ENCODE measurements around the gene CHST1.
A peak's percentile ranks its signal among the peaks of the same experiment; 100 is the strongest.

CHST1 gene

DNA sequence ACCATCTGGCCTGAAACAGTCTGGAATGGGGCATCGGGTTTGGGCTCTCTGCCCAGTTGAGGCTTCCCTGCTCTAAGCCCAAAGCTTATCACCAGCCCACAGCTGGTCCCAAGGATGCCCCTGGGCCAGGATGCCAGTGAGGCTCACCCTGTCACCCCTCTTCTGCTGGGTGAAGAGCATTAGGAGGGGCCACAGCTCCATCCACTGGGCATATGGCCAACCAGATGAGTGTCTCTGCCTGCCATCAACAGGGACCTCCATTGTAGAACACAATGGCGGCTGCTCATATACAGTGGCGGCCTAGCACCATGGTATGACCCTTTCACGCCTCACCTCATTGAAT, 5.6 kb downstream of the CHST1 start:
- DNase-seq, result no peak

DNA sequence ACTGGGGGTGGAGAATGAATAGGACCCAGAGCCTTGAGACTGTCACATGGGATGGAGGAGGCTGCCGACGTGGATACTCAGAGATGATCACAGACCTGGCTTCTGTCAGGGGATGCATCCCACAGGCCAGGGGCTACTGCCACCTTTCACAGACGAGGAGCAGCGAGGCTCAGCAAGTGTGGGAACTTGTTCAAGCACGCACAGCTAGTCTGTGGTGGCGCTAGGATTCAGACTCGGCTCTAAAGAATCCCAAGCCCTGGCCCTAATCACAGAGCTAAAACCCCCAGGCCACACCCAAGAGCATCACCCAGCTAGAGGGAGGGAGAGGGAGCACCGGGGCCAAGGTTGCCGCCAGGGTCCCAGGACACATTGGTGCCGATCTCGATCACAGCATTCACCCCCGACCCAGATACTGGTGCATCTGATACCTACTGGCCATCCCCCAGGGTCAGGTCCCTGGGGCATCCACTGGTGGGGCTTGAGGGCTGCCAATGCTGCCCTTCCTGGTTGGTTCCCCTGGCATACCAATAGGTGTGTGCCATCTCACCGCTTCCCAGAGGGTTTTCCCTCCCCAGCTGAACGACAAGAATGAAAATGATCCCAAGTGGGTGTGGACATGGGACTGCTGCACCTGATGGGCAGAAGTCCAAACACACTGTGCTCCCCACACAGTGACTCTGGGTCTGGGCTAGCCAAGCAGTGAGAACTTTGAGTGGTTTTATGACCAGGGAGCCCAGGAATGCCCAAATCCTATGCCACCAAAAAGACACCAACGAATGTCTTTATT, 6.2 kb downstream of the CHST1 start:
- no peak for DNase-seq

DNA sequence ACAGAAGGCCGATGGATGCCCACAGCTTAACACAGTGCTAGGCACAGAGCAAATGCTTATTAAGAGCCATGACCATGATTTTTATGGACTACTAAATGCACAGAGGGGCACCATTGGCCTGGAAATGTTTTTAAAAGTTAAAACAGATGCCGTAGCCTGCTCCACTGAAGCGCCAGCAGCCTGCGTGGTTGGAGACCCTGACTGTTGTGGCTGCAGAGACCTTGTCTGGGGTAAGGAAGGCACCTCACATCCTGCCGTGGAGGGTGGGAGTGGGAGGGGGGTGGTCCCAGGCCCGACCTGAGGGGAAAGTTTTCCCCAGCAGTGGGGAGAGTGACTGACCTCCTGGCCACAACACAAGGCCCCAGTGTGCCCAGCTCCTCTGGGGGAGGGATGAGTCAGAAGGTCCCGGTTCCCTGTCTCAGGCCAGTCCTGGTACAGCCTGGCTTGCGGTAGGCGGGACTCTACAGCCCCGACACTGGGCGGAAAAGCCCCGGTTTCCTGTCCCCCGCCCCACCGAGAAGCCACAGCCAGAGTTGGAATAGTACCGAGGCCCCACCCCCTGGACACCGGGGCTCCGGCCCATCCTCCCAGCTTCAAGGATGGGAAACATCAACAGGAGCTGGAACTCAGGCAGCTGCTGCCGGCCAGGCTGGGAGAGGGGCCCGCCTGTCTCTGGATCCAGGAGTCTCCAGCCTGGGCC, 7.0 kb downstream of the CHST1 start:
- no peak for DNase-seq

DNA sequence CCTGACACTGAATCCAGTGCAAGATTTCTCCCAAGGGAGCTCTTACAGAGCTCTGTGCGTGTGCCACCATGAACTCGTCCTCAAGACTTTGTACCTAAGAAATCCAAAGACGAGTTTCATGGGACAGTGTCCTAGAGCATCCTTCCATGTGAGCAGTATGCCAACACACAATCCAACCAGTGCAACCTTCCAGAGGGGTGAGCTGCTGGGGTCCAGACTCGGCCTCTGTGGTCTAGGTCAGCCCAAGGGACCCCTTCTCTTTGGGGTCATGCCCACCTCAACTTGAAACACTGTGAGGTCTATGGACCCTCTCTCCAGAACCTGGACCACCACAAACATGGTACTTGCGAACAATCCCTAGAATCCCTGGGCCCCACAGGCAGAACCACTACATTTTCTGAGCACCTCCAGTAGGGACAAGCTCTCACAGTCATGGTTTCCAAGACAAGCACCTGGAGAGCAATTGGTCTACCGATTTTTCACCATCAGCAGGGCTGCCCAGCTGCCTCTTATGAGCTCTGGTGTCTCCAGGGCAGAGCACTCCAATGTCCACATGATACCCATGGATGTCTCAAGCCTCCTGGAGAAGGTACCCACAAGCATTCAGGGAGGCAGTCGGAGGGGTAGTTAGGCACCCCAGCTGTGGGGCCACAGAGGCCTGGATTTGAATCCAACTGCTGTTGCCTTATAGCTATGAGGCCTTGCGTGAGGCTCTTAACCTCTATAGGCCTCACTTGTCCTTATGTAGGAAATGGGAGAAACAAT, 7.7 kb downstream of the CHST1 start:
- DNase-seq, result no peak

DNA sequence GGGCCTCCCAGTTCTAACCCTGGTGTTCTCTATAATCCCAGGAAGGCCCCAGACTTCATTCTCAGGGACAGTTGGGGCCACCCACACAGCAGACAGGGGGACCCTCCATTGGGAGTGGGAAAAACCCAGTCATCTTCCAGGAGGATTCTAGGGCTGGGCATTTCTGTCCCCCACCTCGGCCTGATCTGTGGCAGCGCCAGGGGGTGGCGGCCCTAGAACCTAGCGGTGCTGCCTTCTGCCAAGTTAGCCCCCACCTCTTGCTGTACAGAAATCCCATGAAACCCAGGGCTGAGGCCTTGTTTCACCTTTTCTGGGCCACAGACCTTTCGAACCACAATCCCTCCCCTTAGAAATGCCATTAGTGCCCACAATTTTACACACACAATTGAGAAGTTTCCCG, 9.6 kb downstream of the CHST1 start:
- DNase-seq, result no peak

DNA sequence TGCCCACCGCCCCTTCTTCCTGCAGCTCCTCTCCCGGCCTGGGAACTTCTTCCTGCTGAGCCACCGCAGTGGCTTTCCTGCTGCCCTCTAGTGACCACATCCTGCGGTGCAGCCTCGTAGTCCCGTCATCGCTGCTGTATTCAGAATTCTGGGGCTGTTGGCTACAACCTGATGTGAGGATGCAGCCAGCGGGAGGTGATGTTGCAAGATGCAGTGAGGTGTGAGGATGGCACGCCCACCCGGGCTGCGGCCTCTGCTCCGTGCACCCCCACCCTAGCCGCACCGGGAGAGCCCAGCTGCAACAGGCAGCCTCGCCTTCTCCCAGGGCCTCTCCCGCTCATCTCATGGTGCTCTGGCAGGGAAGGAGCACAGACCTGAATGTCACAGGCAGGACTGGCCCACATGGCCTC, 10.1 kb downstream of the CHST1 start:
- DNase-seq, result peak; percentile 50

DNA sequence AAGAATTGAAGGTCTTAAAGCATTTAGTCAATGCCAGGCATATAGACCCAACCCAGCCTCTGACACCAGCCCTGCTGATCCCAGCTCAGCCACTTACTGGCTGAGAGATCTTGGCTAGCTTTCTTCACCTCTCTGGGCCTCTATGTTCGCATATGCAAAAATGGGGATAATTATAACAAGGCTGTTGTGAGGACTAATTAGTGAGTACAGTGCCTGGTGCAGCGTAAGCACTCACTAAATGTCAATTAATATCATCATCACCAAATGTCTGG, 10.5 kb downstream of the CHST1 start:
- no peak for DNase-seq

DNA sequence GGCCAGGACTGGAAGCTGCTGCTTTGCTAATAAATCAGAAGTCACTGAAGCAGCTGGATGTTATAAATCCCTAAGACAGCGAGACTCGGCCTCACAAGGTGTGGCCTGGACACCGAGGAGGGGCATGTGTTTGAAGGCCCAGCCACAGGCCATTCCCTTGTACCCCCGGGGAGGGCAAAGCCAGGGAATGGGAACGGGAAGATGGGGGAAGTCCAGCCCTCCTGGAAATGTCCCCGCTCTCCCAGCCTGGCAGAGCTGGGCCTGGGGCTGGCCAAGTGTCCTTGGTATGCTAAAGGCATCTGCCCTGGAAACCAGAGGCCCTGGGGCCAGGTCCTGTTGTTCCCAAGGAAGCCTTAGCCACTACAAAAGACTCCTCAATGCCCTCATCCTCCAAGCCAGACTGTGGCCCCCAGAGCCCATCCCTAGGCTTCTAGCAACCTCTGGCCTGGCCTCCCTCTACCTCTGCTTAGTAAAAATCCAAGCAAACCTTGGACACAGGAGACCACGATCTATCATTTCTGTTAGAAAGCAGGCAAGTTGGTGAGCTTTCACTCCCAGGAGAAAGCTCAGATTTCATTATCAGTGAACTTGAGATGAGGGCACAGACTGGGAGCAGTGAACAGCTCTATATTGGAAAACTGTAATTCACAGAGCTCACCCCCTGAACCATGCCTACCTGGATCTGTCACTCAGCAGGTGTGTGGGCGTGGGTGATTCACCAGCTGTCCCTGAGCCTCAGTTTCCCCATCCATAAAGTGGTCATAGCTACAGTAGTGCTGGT, 11.0 kb downstream of the CHST1 start:
- DNase-seq, result no peak

DNA sequence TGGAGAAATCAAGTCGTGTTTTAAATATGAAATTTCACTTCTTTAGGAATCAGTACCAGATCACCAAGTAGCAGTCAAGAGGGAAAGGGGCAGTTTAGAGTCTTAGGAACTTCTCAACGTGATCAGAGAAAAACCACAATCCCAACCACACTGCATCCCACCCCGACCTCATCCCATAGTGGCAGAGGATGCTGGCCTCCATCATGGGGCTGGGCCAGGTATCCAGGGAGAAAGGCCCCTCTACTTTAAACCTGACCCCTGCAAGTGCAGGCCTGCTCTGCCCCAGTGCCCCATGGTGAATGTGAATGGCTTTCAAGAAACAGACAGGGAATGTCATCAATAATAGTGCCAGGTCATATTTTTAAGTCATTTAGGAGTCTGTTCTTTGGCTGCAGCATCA, 12.1 kb downstream of the CHST1 start:
- no peak for DNase-seq

DNA sequence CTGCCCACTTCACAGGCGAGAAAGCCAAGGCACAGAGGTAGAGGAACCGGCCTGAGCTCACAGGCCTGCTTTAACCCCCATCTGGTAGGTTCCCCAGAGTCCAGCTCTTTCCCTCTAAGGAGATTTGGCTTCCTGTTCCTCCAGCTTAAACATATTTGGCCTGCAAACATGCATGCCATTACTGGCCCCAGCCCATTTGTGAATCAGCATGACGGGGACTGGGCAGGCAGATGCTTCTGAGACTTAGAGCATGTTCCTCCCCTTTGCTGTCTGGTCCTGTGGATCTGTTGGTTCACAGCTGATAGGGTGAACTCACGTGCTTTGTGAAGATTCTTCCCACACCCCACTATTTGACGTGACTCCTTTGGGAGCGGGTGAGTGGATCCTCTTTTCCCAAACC, 12.6 kb downstream of the CHST1 start:
- no peak for DNase-seq

DNA sequence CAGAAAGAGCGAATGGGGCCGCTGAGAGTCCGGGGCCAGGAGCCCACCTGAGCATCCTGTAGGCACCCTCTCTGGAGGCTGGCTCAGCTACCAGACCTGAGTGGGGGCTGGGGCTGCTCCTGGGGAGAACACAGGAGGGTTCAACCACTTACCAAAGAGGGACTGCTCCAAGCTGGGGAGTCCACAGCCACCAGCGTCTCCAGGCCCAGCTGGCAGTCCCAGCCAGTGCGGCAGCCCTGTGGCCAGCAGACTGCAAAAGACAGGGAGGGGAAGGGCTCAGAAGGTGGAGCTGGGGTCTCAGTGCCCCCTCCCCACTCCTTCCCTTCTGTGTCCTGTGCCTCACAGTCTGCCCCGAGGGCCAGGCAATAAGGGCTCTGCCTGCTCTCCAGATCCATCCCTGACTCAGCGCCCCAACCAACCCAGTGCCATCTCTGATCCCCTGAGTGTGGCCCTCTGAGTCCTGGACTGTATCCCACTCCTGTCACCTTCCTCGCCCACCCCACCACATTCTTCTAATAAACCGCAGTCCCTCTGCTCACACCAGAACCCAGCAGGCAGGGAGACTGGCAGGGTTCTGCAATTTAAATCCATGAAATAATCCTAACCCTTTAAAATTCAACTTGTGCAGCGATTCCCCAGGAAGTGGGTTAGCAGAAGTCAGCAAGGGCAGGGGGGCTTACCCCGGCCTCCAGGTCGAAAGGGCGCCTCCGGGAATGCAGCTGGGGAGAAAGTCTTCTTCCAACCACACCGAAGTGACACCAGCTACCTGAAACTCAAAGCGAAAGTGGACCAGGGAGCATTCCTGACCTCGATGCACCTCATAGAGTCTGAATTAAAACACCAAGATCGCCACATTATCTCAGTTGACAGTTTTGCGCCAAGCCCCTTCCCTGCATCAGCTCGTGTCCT, 13.3 kb downstream of the CHST1 start:
- DNase-seq, result no peak

DNA sequence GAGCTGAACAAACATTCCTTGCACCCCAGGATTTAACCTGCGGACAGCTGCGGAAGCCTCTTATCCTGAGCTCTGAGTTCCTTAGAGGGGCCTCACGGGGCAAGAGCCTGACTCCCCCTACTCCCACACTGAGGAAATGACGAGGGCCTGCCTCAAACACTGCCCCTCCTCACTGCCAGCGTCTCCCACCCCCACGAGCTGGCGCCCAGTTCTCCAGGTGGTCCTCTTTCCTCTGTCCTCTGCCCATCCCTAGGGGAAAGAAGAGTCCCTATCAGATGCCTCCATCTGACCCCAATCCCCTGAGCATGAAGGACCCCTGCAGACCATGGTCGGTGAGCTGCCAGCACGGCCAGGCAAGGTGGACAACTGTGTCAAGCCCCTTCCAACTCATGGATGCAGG, 14.3 kb downstream of the CHST1 start:
- no peak for DNase-seq

DNA sequence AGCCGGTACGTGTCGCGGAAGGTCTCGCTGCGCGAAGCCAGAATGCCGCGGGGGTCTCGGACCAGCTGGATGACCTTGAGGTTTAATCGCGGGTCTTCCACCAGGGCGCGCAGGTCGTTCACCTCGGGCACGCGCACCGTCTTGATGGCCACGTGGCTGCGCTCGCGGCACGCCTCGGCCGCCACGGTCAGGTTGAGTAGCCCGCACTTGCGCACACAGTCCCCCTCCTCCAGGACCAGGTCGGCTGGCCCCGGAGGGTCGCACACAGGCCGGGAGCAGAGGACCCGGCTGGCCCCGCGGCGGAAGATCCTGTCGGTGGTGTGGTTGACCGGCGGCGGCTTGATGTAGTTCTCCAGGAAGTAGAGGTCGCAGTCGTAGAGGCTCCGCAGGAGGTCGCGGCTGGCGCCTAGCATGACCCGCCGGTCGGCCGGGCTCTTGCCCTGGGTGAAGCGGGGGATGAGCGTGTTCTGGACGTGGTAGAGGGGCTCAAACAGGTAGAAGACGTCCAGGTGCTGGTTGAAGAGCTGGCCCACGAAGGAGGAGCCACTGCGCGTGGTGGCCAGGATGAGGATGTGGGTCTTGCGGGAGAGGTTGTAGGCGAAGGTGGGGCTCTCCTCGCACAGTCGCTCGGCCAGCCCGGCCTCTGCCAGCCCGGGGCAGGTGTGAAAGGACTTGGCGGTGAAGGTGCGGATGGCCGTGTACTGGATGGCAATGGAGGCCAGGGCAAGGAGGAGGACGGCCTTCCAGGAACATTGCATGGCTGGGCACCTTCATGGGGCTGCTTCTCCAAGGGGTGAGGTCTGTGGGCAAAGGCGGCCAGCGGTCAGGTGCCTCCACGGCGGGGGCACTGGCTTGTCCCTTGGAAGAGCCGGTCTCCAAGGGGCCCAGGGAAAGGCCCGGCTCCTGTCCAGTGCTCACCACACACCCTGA, 15.0 kb downstream of the CHST1 start:
- no peak for DNase-seq

DNA sequence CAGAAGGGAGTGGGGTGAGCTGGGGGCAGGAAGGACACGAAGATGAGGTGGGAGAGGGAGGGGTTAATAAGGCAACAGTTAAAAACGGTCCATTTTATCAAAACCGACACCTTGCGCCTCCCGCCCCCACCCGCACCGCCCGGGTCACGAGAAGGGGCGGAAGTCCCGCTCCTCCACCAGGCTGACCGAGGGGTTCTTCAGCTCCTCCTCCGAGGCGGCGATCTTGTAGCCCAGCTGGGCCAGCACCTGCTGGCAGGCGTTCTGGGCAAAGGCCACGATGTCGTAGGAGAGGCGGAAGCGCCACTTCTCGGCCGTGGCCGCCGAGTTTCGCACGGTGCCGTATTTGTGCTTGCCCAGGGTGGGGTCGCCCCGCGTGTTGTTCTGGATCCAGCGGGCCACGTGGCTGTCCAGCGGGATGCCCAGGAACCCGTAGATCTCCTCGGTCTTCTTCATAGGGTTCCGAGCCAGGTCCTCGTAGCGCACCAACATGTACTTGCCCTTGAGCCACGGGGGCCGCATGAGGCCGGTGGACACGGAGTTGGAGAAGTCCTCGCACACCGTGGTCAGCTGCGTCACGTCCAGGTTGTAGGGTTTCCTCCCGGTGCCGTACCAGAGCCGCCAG, 15.8 kb downstream of the CHST1 start:
- DNase-seq, result no peak

DNA sequence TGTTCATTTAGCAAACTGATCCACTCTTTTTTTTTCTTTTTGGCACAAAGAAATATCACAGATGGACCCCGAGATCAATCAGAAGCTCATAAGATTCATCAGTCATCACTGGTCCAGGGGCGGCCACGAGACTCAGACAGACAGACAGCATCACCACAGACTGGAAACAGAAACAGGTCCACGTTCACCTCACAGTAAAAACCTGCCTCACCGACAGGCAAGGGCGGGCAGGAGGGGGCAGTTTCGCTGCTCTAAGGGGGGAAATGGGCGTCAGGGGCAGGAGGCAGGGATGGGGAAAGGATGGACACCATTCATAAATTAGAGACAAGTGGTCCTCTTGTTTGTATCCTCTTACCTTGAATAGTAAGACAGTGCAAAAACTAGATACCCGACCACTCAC, 16.5 kb downstream of the CHST1 start:
- DNase-seq, result no peak

DNA sequence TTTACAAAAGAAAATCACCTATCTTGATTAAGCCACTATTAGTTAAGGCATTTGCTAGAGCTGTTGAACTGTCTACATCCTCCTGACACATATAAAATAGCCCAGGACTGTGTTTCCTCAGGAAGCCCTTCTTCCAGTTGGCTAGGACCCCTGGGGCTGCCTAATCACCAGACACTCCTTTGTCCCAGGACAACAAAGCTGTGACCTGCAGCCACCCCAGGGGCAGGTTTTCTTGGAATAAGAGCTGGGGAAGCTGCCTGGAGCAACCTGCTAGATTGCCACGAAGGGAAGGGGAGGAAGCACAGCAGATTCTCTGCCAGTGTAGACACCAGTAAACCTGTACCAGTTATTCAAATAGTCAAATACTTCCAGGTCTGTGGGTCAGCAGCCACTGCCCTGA, 17.6 kb downstream of the CHST1 start:
- DNase-seq, result no peak

DNA sequence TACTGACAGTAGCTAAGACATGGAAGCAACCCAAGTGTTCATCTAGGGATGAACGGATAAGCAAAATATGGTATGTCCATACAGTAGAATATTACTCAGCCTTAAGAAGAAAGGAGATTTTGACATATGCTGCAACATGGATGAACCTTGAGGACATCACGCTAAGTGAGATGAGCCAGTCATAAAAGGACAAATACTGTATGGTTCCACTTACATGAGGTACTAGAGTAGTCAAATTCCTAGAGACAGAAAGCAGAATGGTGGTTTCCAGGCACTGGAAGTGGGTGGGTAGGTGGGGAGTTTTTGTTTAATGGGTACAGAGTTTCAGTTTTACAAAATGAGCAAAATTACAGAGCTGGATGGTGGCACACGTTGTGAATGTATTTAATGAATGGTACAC, 18.1 kb downstream of the CHST1 start:
- no peak for DNase-seq

DNA sequence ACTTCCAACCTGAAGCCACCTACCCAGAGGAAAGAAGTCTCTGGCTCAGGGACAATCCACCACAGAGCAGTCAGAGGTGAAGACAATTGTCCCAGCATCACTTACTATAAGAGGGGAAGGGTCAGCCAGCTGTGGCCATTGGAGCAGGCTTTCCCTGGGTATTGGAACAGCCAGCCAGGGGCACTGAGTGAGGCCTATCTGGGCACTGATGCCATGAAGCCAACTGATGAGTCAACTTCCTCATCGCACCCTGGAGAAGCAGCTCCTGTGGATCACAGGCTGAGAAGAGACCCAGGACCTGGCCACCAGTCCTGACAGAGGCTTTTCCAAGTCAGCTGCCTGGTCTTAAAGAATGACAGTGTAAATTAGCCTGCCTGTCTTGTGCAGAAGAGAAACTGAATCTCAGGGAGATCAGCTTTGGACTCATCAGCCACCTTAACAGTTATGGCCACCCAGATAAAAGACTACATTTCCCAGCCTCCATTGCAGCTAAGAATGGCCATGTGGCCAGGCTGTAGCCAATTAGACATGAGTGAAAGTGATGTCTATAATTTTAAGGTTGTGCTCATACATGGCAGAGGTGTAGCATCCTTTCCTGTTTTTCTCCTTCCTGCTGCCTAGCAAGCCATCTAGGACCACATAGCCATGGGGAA, 19.0 kb downstream of the CHST1 start:
- DNase-seq, result no peak

DNA sequence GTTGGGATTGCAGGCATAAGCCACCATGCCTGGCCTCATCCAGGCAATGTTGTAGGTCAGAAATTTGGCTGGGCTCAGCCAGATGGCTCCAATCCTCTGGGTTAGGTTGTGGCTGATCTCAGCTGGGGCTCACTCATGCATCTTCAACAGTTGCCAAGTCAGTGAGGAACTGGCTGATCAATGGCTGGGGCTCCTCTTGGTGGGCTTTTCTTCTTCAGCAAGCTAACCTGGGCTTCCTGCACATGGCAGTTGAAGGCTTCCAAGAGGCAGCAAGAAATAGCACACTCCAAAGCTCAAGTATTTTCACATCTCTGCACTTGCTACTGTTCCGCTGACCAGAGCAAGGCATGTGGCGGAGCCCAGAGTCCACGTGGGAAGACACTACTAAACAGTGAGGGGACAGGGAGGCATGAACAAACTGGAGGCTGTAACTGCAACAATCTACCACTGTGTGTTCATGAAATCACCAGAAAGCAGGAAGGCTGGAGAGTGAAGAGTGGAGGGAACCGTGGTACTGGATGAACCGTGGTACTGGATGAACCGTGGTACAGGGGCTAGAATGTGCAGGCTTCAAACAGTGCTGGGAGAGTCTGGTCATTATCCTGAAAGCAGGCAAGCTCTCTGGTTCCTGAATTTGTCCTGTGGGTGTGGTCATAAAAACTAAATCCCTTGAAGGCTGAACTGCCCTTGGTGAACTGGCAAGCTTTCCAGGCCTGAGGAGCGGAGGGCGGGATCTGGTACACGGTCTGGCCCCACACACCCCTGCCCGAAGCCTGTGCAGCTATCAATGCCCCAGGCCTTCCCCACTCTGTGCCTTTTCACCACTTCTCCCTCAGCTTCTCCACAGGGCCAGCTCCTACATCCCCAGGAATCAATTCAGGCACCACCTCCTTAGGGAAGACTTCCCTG, 20.2 kb downstream of the CHST1 start:
- DNase-seq, result no peak
